ENCODE results near the gene CCDC18. TPM values are rescaled to one million over a fixed set of nuclear protein-coding genes. Genes with fewer than 3 reads are reported as not detected.

Gene CCDC18
- total RNA-seq, 2 experiments from 2014 or later, result 46.5 to 59.0 TPM

GRCh38 chr1:93200714-93201113, 20.2 kb downstream of the CCDC18 start:
- POLR2A ChIA-PET, result no interaction called here
- TF ChIP-seq EZH2phosphoT487 (IDR thresholded peaks at IDR 0.05; ENCODE audit: borderline replicate concordance, low read depth, low read length), result no peak
- TF ChIP-seq, protein P1, sequence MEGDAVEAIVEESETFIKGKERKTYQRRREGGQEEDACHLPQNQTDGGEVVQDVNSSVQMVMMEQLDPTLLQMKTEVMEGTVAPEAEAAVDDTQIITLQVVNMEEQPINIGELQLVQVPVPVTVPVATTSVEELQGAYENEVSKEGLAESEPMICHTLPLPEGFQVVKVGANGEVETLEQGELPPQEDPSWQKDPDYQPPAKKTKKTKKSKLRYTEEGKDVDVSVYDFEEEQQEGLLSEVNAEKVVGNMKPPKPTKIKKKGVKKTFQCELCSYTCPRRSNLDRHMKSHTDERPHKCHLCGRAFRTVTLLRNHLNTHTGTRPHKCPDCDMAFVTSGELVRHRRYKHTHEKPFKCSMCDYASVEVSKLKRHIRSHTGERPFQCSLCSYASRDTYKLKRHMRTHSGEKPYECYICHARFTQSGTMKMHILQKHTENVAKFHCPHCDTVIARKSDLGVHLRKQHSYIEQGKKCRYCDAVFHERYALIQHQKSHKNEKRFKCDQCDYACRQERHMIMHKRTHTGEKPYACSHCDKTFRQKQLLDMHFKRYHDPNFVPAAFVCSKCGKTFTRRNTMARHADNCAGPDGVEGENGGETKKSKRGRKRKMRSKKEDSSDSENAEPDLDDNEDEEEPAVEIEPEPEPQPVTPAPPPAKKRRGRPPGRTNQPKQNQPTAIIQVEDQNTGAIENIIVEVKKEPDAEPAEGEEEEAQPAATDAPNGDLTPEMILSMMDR (conservative IDR thresholded peaks at IDR 0.05; ENCODE audit: low read length), result no peak
- H3K4me2 ChIP-seq (ENCODE audit: low read length), result no peak overlapping the region
- H3K79me2 ChIP-seq (ENCODE audit: insufficient read depth, low read depth, low read length), result no peaks in the 10 kb centered on the region
- CTCF ChIA-PET (ENCODE audit: unreplicated experiment), result no interaction called here
- no peak overlapping the region for H2AFZ ChIP-seq (ENCODE audit: low read length)
- no peaks in the 10 kb centered on the region for H3K9me2 ChIP-seq (ENCODE audit: insufficient read depth, low read length)
- no peak overlapping the region for H3K27ac ChIP-seq (ENCODE audit: low read depth, low read length, poor library complexity, severe bottlenecking)
- DNase-seq (ENCODE audit: low spot score), result no peak
- no TSS peak for BruUV-seq (replicated peaks)
- H3K4me3 ChIP-seq (ENCODE audit: low read depth, low read length, poor library complexity, severe bottlenecking), result no peak overlapping the region
- H3K9me3 ChIP-seq (ENCODE audit: low read length), result no peaks in the 10 kb centered on the region
- intact Hi-C loops (cut with micrococcal nuclease; ENCODE audit: unreplicated experiment), result loop anchor here (5.0 kb wide), 1 partner anchor 42 kb away; no protein-coding TSS in a partner anchor
- H4K20me1 ChIP-seq (ENCODE audit: insufficient read depth, low read length), result no peaks in the 10 kb centered on the region
- H3K36me3 ChIP-seq (ENCODE audit: insufficient read depth, low read length), result peaks cover 96% of the 10 kb centered on the region
- no peaks in the 10 kb centered on the region for H3K4me1 ChIP-seq (ENCODE audit: insufficient read depth, low read length, poor library complexity, severe bottlenecking)

DNA sequence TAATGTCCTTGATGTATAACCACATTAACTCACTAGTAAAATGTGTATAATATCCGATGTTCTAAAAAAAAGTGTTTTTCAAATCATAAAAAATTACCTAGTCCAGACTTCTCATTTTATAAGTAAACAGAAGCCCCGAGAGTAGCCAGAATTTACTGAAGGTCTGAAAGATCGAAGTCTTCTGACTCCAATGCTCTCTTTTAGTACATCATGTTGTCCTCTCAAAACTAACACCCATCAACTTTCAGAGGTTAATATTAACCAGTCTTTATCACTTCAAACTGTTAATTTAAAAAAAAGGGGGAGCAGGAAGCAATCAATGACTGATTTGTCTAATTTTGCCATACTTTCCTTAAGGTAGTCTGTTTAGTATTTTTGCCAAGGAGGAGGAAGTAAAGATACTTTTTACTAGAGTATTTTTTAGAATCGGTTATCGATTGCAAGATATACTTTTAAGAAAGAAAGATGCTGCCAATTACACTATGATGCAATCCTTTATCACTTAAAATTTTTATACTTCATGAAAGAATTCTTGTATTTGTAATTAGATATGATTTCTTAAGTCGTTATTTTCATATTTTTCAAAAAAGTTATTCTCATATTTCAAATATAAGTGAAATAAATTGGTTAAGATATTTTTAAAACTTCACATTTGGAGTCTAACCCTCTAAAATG, 25.5 kb downstream of the CCDC18 start:
- no peak overlapping the region for H3K27ac ChIP-seq (ENCODE audit: low read depth, low read length, poor library complexity, severe bottlenecking)
- no peak overlapping the region for H2AFZ ChIP-seq (ENCODE audit: low read length)
- no peaks in the 10 kb centered on the region for H3K4me1 ChIP-seq (ENCODE audit: insufficient read depth, low read length, poor library complexity, severe bottlenecking)
- H3K4me3 ChIP-seq (ENCODE audit: low read depth, low read length, poor library complexity, severe bottlenecking), result no peak overlapping the region
- H3K9me2 ChIP-seq (ENCODE audit: insufficient read depth, low read length), result no peaks in the 10 kb centered on the region
- no peak overlapping the region for H3K4me2 ChIP-seq (ENCODE audit: low read length)
- DNase-seq (ENCODE audit: low spot score), result no peak
- no peaks in the 10 kb centered on the region for H3K79me2 ChIP-seq (ENCODE audit: insufficient read depth, low read depth, low read length)
- BruUV-seq (replicated peaks), result no TSS peak
- CTCF ChIA-PET (ENCODE audit: unreplicated experiment), result no interaction called here
- H3K36me3 ChIP-seq (ENCODE audit: insufficient read depth, low read length), result peaks cover 95% of the 10 kb centered on the region
- no peaks in the 10 kb centered on the region for H3K9me3 ChIP-seq (ENCODE audit: low read length)
- POLR2A ChIA-PET, result interaction anchor here (1.1 kb wide), 1 partner anchor 25 kb away, joined by 8 read pairs; no protein-coding TSS in a partner anchor
- no peaks in the 10 kb centered on the region for H4K20me1 ChIP-seq (ENCODE audit: insufficient read depth, low read length)
- TF ChIP-seq, protein P1 (conservative IDR thresholded peaks at IDR 0.05; ENCODE audit: low read length), result no peak; the same call in 1 of the 2 replicates
- no peak for TF ChIP-seq EZH2phosphoT487 (IDR thresholded peaks at IDR 0.05; ENCODE audit: borderline replicate concordance, low read depth, low read length)
- intact Hi-C loops (cut with micrococcal nuclease; ENCODE audit: unreplicated experiment), result no loop called here

- Histone ChIP-seq H3K79me2 (ENCODE audit: insufficient read depth, low read depth, low read length) (no peaks in the 10 kb centered on the region), H3K4me2 (ENCODE audit: low read length) (no peak overlapping the region), H3K9me2 (ENCODE audit: insufficient read depth, low read length) (no peaks in the 10 kb centered on the region), H2AFZ (ENCODE audit: low read length) (no peak overlapping the region), H3K4me1 (ENCODE audit: insufficient read depth, low read length, poor library complexity, severe bottlenecking) (no peaks in the 10 kb centered on the region), H4K20me1 (ENCODE audit: insufficient read depth, low read length) (no peaks in the 10 kb centered on the region), H3K9me3 (ENCODE audit: low read length) (no peaks in the 10 kb centered on the region), H3K36me3 (ENCODE audit: insufficient read depth, low read length) (peaks cover 96% of the 10 kb centered on the region), H3K4me3 (ENCODE audit: low read depth, low read length, poor library complexity, severe bottlenecking) (no peak overlapping the region), H3K27ac (ENCODE audit: low read depth, low read length, poor library complexity, severe bottlenecking) (no peak overlapping the region)
- BruUV-seq (replicated peaks), result no TSS peak
- intact Hi-C loops (cut with micrococcal nuclease; ENCODE audit: unreplicated experiment), result no loop called here
- no peak for TF ChIP-seq EZH2phosphoT487 (IDR thresholded peaks at IDR 0.05; ENCODE audit: borderline replicate concordance, low read depth, low read length)
- TF ChIP-seq, protein P1 (conservative IDR thresholded peaks at IDR 0.05; ENCODE audit: low read length), result no peak; the same call in 1 of the 2 replicates
- ChIA-PET POLR2A (interaction anchor here (0.7 to 1.1 kb wide), 2 partner anchors 25 to 251 kb away, joined by 3 to 8 read pairs; no protein-coding TSS in a partner anchor), CTCF (ENCODE audit: unreplicated experiment) (no interaction called here)
- no peak for DNase-seq (ENCODE audit: low spot score)
Measured at GRCh38 chr1:93206567-93206954, 26.0 kb downstream of the CCDC18 start.

Data from OCI-LY7 (cell line).